Transverse colon (tissue), 3 donors: ENCODE data around the gene TTC28.

ENCODE experiments used
- CTCF ChIP-seq, 5 experiments: fragments of 200-600 bp in 3 of 5; fragments of 450-650 bp in 2 of 5; sonication (generic) in 3 of 5; IDR thresholded peaks; 1 replicate in 2 of 5; 2 replicates in 3 of 5; pipeline ENCODE4 v1.5.1; 2016 to 2017; ENCODE audit warnings: antibody characterized with exemption in 5 of 5, inconsistent platforms in 3 of 5, mild to moderate bottlenecking in 2 of 5, moderate library complexity in 1 of 5
- EP300 ChIP-seq: sonication (generic); formaldehyde crosslinking; IDR thresholded peaks from one replicate; pipeline ENCODE4 v1.6.1; 2017; ENCODE audit warnings: antibody characterized with exemption, low read depth

- no peak for TF ChIP-seq CTCF (IDR thresholded peaks at IDR 0.05)
- TF ChIP-seq EP300, result no peak
These were observed 309.8 kb downstream of the TTC28 start for GRCh38 chr22:28369854-28370253.
